CD4-positive, CD25-positive, alpha-beta regulatory T cell (primary cell): ENCODE results near the gene SLC25A45. TPM values are rescaled to one million over a fixed set of nuclear protein-coding genes. Genes with fewer than 3 reads are reported as not detected.

Source experiments
- ATAC-seq, 2 donors: fragments of 150-1000 bp; cut with Tn5 transposase; one replicate each; pipeline ENCODE4 v1.10.0; 2021; ENCODE audit warnings: low read depth in 2 of 2, moderate number of reproducible peaks in 2 of 2, moderate library complexity in 1 of 2
- DNase-seq, 3 donors: peaks; one replicate each; pipeline versions ENCODE4 v3.0.0 to v3.0.0-alpha.2; 2012 to 2022; ENCODE audit warnings: mixed read lengths in 1 of 3
- H3K27ac ChIP-seq: one replicate; pipeline ENCODE4 v1.7.0; 2013; ENCODE audit warnings: mild to moderate bottlenecking, low read length; ENCODE audit not compliant: insufficient read depth, poor library complexity, severe bottlenecking
- H3K27me3 ChIP-seq: one replicate; pipeline ENCODE4 v1.7.0; 2013; ENCODE audit warnings: low read length; ENCODE audit not compliant: control insufficient read depth, insufficient read depth
- H3K36me3 ChIP-seq: one replicate; pipeline ENCODE4 v1.7.0; 2013; ENCODE audit warnings: mild to moderate bottlenecking, low read length, moderate library complexity; ENCODE audit not compliant: control insufficient read depth, insufficient read depth
- H3K4me1 ChIP-seq: 2 replicates; pipeline ENCODE4 v1.7.0; 2013; ENCODE audit warnings: mild to moderate bottlenecking, low read length; ENCODE audit not compliant: insufficient read depth, control insufficient read depth, poor library complexity, severe bottlenecking
- H3K4me3 ChIP-seq: one replicate; pipeline ENCODE4 v1.7.0; 2013; ENCODE audit warnings: low read depth, mild to moderate bottlenecking, low read length, moderate library complexity
- H3K9me3 ChIP-seq, 2 experiments: 1 replicate in 1 of 2; 2 replicates in 1 of 2; pipeline ENCODE4 v1.7.0; 2013; ENCODE audit warnings: low read length in 2 of 2, mild to moderate bottlenecking in 1 of 2, moderate library complexity in 1 of 2; ENCODE audit not compliant: control insufficient read depth in 2 of 2
- H3K27ac Mint-ChIP-seq, 3 donors: one replicate each; pipeline ENCODE4 v1.8.0; 2020 to 2022; ENCODE audit warnings: mild to moderate bottlenecking in 3 of 3, mixed read lengths in 3 of 3, moderate library complexity in 2 of 3
- H3K27me3 Mint-ChIP-seq: one replicate; pipeline ENCODE4 v1.8.0; 2022; ENCODE audit warnings: mild to moderate bottlenecking, mixed read lengths
- H3K36me3 Mint-ChIP-seq: one replicate; pipeline ENCODE4 v1.8.0; 2020; ENCODE audit warnings: mixed read lengths
- H3K4me1 Mint-ChIP-seq, 4 donors: one replicate each; pipeline ENCODE4 v1.8.0; 2020 to 2022; ENCODE audit warnings: mixed read lengths in 4 of 4, mild to moderate bottlenecking in 1 of 4
- H3K4me3 Mint-ChIP-seq, 4 donors: one replicate each; pipeline ENCODE4 v1.8.0; 2020 to 2022; ENCODE audit warnings: mild to moderate bottlenecking in 4 of 4, mixed read lengths in 4 of 4, moderate library complexity in 3 of 4
- H3K9me3 Mint-ChIP-seq, 7 donors: one replicate each; pipeline ENCODE4 v1.8.0; 2020 to 2022; ENCODE audit warnings: mixed read lengths in 7 of 7, mild to moderate bottlenecking in 3 of 7, moderate library complexity in 2 of 7
- polyA plus RNA-seq, 4 donors: library from polyadenylated mRNA; unstranded; fragments of 300-500 nt; fragmentation: Illumina TruSeq; gene quantifications; one replicate each; pipeline ENCODE4 v1.2.3, GENCODE V29; 2021
- total RNA-seq: library from RNA; stranded (reverse); gene quantifications from one replicate; pipeline ENCODE4 v1.2.3, GENCODE V29; 2022

The SLC25A45 gene
- total and polyA plus RNA-seq, 5 donors from 2014 or later = 11.1 to 40.3 (median 14.0) TPM

DNA sequence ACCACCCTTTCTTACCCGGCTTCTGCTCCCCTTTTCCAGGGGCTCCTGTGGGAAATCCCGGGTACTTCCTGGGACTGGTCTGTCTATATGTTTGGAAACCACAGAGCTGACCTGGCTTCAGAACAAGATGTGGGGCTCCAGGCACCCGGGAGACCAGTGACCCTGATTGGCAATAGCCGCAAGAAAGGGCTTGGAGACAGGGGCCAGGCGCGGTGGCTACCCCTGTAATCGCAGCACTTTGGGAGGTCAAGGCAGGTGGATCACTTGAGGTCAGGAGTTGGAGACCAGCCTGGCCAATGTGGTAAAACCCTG is 37.0 kb upstream of the SLC25A45 start:
- ATAC-seq = no peak
- Mint-ChIP-seq H3K4me3 (peak overlapping the region; percentile 90 to 97 (median 95)), H3K27ac (peak overlapping the region; percentile 96 to 99 (median 98)), H3K9me3 (peaks cover 0 to 3% (median 0%) of the 10 kb centered on the region in 7 donors), H3K4me1 (peaks cover 4 to 62% (median 30%) of the 10 kb centered on the region in 4 donors), H3K27me3 (peaks cover 7% of the 10 kb centered on the region), H3K36me3 (peaks cover 13% of the 10 kb centered on the region)
- H3K27me3 ChIP-seq = no peaks in the 10 kb centered on the region
- no peaks in the 10 kb centered on the region for H3K9me3 ChIP-seq
- H3K27ac ChIP-seq = peak overlapping the region; percentile 100
- DNase-seq = no peak
- peaks cover 3% of the 10 kb centered on the region for H3K36me3 ChIP-seq
- H3K4me1 ChIP-seq = peaks cover 73% of the 10 kb centered on the region
- H3K4me3 ChIP-seq = peak overlapping the region; percentile 84

DNA sequence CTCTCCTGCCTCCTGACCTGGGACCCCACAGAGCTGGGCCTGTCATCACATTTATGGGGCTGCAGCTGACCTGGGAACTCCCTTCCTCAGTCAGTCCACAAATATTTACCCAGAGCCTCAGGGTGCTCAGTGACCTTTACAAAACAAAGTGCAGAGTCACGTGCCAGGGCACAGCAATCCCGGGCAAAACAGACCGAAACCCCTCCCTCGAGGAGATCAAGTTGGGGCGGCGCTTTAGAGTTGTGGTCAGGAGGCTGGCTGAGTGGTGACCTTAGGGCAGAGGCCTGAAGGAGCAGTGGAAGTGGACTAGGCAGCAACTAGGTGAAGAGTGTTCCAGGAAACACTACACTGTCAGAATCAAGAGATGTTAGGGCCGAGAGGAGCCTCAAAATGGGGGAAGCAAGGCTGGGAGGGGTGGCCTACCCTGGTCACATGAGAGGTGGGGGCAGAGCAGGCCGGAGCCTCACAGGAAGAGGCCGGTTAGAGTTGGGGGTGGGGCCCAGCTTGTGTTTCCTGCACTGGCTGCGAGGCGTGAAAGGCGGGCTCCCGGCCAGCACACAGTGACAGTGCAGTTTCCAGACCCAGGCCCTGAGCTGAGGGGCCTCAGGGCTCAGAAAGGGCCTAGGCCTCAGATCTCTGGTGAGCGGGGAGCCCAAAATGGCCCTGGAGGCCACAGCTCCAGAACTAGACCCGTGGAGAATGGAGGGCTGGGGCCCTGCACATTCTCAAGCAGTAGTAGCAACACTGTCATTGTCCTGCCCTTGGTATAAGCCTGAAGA is 36.4 kb upstream of the SLC25A45 start:
- H3K27me3 Mint-ChIP-seq = peaks cover 5% of the 10 kb centered on the region
- peaks cover 4 to 62% (median 30%) of the 10 kb centered on the region in 4 donors for H3K4me1 Mint-ChIP-seq
- H3K27ac ChIP-seq = peak overlapping the region; percentile 100
- peak overlapping the region; percentile 96 to 99 (median 98) for H3K27ac Mint-ChIP-seq
- peak; percentile 66 to 98 (median 73) for DNase-seq
- no peaks in the 10 kb centered on the region for H3K36me3 ChIP-seq
- peak; percentile 29 to 32 for ATAC-seq
- peak overlapping the region; percentile 90 to 97 (median 95) for H3K4me3 Mint-ChIP-seq
- no peaks in the 10 kb centered on the region for H3K9me3 ChIP-seq
- H3K36me3 Mint-ChIP-seq = peaks cover 9% of the 10 kb centered on the region
- peaks cover 68% of the 10 kb centered on the region for H3K4me1 ChIP-seq
- H3K9me3 Mint-ChIP-seq = peaks cover 0 to 3% (median 0%) of the 10 kb centered on the region in 7 donors
- H3K4me3 ChIP-seq = peak overlapping the region; percentile 84
- H3K27me3 ChIP-seq = no peaks in the 10 kb centered on the region

DNA sequence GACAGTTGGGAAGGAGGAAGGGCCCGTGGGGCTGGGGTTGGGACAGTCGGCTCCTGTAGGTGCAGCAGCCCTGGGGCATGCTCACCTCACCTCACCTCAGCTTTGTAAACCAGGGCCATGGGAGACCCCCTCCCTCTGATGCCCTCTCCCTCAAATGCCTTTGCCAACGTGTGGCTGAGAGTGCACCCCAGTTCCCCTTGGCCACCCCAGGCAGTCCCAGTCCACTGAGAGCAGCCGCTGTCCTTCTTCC is 35.9 kb upstream of the SLC25A45 start:
- ATAC-seq (no peak), DNase-seq (no peak)
- Mint-ChIP-seq H3K27me3 (peaks cover 5% of the 10 kb centered on the region), H3K27ac (peak overlapping the region; percentile 96 to 99 (median 98)), H3K9me3 (peaks cover 0 to 3% (median 0%) of the 10 kb centered on the region in 7 donors), H3K4me3 (peak overlapping the region; percentile 90 to 97 (median 95)), H3K4me1 (peaks cover 4 to 62% (median 30%) of the 10 kb centered on the region in 4 donors), H3K36me3 (peaks cover 7% of the 10 kb centered on the region)
- H3K4me3 ChIP-seq = peak overlapping the region; percentile 84
- H3K4me1 ChIP-seq = peaks cover 65% of the 10 kb centered on the region
- peak overlapping the region; percentile 100 for H3K27ac ChIP-seq
- peaks cover 3% of the 10 kb centered on the region for H3K36me3 ChIP-seq
- no peaks in the 10 kb centered on the region for H3K27me3 ChIP-seq
- no peaks in the 10 kb centered on the region for H3K9me3 ChIP-seq

DNA sequence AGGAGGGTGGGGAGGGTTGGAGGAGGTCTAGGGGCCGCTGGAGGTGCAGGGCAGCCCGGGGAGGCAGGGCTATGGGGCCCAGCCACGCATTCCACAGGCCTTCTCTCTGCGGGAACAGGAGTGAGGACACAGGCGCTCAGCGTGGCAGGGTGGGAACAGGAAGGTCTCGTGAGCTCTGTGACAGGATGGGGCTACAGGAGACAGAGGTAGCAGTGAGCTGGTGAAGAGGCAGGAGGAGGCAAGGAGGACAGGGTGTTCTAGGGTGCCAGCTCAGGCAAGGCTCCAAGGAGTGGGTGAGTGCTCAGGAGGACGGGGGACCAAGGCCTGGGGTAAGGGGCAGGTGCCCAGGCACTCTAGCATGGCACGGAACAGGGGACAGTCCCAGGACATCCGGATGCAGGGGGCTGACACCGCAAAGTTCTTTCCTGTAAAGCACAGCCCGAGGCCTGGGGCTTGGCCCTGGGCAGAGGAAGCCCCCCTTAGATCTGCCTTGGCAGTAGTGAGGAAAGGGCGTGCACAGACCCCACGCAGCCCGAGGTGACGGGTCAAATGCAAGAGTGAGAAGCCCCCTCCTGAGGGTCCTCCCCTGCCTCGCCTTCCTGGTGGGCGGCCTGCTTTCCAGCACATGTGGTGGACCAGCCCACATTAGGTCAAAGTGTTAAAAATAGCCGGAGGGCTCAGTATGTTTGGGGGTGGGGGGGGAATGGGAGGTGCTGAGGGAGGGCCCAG is 35.4 kb upstream of the SLC25A45 start:
- H3K36me3 ChIP-seq = peaks cover 4% of the 10 kb centered on the region
- peaks cover 0 to 2% (median 0%) of the 10 kb centered on the region in 7 donors for H3K9me3 Mint-ChIP-seq
- peak overlapping the region; percentile 100 for H3K27ac ChIP-seq
- peaks cover 5% of the 10 kb centered on the region for H3K27me3 Mint-ChIP-seq
- ATAC-seq (no peak), DNase-seq (peak in 2 of 3 donors; percentile 44 to 79)
- H3K4me1 Mint-ChIP-seq = peaks cover 4 to 62% (median 30%) of the 10 kb centered on the region in 4 donors
- no peaks in the 10 kb centered on the region for H3K27me3 ChIP-seq
- H3K9me3 ChIP-seq = no peaks in the 10 kb centered on the region
- H3K4me3 Mint-ChIP-seq = peak overlapping the region; percentile 90 to 100 (median 96)
- H3K27ac Mint-ChIP-seq = peak overlapping the region; percentile 98 to 100 (median 98)
- peaks cover 8% of the 10 kb centered on the region for H3K36me3 Mint-ChIP-seq
- peaks cover 65% of the 10 kb centered on the region for H3K4me1 ChIP-seq
- peak overlapping the region; percentile 87 for H3K4me3 ChIP-seq

DNA sequence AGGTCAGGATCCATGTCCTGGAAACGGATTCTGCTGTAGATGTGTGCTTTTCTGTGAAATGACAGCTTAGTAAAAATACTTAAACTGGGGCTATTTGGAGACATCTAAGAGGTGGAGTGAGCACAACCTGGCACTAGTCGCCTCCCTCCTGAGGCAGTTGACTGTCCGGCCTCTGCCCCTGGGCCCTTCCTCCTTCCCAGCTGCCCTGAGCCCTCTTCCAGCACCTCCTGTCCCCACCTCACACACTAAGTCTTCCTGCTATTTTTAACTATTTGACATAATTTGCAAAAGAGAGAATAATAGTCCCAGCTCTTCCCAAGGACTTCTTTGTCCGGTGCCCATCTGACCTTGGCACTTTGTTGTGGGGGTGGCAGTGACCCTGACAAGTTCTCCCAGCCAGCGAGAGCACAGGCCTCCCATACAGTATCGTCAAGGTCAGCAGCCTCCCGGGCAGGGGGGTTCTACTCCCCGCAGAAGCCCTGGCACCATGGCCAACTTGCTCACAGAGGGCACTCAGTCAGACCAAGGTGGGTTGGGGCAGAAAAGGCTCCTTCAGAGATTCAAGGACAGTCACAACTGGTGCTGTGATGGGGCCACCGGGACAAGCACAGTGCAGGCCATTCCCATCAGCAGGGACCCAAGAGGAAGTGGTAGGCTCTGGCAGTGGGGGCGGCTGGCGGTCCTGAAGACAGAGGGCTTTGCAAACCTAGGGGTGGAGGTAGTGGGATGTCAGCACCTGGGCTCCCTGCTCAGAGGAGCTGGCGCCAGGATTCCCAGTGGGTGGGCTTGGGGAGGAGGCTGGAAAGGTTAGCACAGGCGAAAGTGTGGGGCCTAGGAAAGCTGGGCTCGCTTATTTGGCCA is 34.6 kb upstream of the SLC25A45 start:
- Mint-ChIP-seq H3K9me3 (peaks cover 0 to 2% (median 0%) of the 10 kb centered on the region in 7 donors), H3K27ac (peak overlapping the region; percentile 98 to 100 (median 98)), H3K4me3 (peak overlapping the region; percentile 90 to 100 (median 96)), H3K4me1 (peaks cover 4 to 58% (median 30%) of the 10 kb centered on the region in 4 donors), H3K36me3 (peaks cover 4% of the 10 kb centered on the region), H3K27me3 (peaks cover 5% of the 10 kb centered on the region)
- H3K36me3 ChIP-seq = peaks cover 5% of the 10 kb centered on the region
- peaks cover 65% of the 10 kb centered on the region for H3K4me1 ChIP-seq
- peak overlapping the region; percentile 87 for H3K4me3 ChIP-seq
- no peaks in the 10 kb centered on the region for H3K27me3 ChIP-seq
- DNase-seq (peak in 2 of 3 donors; percentile 26 to 51), ATAC-seq (no peak)
- H3K27ac ChIP-seq = peak overlapping the region; percentile 100
- no peaks in the 10 kb centered on the region for H3K9me3 ChIP-seq

DNA sequence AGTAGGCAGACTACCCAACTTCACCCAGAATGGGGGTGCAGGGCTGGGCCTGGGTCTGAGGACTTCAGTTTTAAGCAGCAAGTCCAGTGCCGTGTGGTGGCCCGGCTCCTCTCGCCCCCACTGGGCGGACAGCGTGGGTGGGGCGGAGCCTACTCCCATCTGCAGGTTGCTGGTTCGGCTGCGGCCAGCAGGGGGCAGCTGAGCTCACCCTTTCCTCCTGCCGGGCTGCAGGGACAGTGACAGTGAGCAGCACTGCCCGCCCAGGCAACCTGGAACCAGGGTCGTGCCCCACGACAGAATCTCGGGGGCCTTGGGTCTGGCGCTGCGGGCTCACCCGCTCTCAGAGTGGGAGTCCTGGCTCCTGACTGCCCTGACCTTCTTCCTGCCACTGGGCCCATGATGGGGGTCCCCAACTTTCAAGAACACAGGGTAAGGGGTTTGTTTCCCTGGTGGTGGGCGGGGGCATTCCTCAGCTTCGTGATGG is 33.9 kb upstream of the SLC25A45 start:
- H3K9me3 Mint-ChIP-seq = peaks cover 0 to 2% (median 0%) of the 10 kb centered on the region in 7 donors
- ATAC-seq (peak; percentile 52 to 53), DNase-seq (peak; percentile 87 to 90 (median 88))
- Histone ChIP-seq H3K27me3 (no peaks in the 10 kb centered on the region), H3K27ac (peak overlapping the region; percentile 100), H3K4me3 (peak overlapping the region; percentile 87), H3K36me3 (peaks cover 12% of the 10 kb centered on the region), H3K9me3 (no peaks in the 10 kb centered on the region), H3K4me1 (peaks cover 58% of the 10 kb centered on the region)
- peak overlapping the region; percentile 90 to 100 (median 96) for H3K4me3 Mint-ChIP-seq
- peak overlapping the region; percentile 98 to 100 (median 98) for H3K27ac Mint-ChIP-seq
- H3K36me3 Mint-ChIP-seq = peaks cover 4% of the 10 kb centered on the region
- H3K27me3 Mint-ChIP-seq = peaks cover 3% of the 10 kb centered on the region
- H3K4me1 Mint-ChIP-seq = peaks cover 4 to 57% (median 30%) of the 10 kb centered on the region in 4 donors
